ENCODE measurements around the gene PRR5L.

PRR5L gene

DNA sequence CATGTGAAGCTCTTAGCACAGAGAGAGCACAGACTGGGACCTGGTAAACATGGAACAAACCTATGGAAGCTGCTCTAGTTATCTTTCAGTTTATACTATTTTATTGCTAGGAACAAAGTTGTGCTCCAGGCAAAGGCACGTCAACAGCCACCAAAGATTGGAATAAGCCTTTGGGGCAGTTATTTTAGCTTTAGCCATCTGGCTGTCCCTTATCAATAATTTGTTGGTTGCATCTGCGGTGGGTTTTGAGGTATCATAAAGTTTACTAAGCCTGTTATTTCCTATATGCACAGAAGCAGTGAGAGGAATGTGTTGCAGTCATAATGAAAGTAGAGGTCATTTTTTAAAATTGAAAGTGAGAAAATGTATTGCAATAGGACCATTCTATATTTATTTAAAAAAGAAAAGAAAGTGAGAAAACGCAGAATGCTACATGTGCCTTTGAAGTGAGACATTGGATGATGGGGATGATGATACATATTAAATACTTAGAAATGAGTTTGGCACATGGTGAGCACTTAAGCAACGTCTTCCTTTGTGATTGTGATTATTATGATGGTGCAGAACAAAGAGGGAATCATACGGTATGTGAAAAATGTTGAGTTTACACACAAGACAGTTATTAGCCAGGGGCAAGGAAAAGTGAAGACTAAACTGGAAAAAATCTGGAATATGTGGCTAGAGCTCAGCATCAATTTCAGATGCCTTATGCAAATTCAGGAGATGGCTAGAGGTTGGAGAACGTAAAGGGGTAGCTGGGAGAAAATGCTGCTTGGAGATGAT is 58.3 kb downstream of the PRR5L start:
- TF ChIP-seq, protein P1, sequence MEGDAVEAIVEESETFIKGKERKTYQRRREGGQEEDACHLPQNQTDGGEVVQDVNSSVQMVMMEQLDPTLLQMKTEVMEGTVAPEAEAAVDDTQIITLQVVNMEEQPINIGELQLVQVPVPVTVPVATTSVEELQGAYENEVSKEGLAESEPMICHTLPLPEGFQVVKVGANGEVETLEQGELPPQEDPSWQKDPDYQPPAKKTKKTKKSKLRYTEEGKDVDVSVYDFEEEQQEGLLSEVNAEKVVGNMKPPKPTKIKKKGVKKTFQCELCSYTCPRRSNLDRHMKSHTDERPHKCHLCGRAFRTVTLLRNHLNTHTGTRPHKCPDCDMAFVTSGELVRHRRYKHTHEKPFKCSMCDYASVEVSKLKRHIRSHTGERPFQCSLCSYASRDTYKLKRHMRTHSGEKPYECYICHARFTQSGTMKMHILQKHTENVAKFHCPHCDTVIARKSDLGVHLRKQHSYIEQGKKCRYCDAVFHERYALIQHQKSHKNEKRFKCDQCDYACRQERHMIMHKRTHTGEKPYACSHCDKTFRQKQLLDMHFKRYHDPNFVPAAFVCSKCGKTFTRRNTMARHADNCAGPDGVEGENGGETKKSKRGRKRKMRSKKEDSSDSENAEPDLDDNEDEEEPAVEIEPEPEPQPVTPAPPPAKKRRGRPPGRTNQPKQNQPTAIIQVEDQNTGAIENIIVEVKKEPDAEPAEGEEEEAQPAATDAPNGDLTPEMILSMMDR (IDR thresholded peaks at IDR 0.05; ENCODE audit: control insufficient read depth, extremely low read depth, insufficient read depth), result no peak
- DNase-seq (ENCODE audit: low read depth), result no peak
- no peak overlapping the region for H3K4me3 ChIP-seq (ENCODE audit: low read depth, low read length)

DNA sequence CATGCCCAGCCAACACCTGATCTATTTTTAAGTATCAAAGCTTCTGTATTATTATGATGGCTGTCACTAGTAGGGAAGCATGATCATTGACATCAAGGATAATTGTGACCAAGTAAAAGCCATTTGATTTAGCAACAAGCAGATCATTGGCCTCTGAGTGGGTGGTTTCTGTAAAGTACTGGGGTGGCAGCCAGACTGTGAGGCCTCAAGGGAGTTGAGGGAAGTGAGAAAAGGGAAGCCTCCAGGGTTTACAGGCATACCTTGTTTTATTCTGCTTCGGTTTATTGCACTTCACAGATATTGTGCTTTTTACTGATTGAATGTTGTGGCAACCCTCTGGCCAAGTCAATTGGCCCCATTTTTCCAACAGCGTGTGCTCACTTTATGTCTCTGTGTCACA is 60.1 kb downstream of the PRR5L start:
- DNase-seq (ENCODE audit: low read depth), result no peak
- no peak overlapping the region for H3K4me3 ChIP-seq (ENCODE audit: low read depth, low read length)
- TF ChIP-seq, protein P1 (IDR thresholded peaks at IDR 0.05; ENCODE audit: control insufficient read depth, extremely low read depth, insufficient read depth), result no peak

- no peak for DNase-seq (ENCODE audit: low read depth)
- no peak overlapping the region for H3K4me3 ChIP-seq (ENCODE audit: low read depth, low read length)
- TF ChIP-seq, protein P1 (IDR thresholded peaks at IDR 0.05; ENCODE audit: control insufficient read depth, extremely low read depth, insufficient read depth), result no peak
Observed at GRCh38 chr11:36357831-36358230, 61.7 kb downstream of the PRR5L start.

GRCh38 chr11:36358436-36358835 is 62.3 kb downstream of the PRR5L start:
- no peak overlapping the region for H3K4me3 ChIP-seq (ENCODE audit: low read depth, low read length)
- TF ChIP-seq, protein P1 (IDR thresholded peaks at IDR 0.05; ENCODE audit: control insufficient read depth, extremely low read depth, insufficient read depth), result no peak
- DNase-seq (ENCODE audit: low read depth), result no peak

DNA sequence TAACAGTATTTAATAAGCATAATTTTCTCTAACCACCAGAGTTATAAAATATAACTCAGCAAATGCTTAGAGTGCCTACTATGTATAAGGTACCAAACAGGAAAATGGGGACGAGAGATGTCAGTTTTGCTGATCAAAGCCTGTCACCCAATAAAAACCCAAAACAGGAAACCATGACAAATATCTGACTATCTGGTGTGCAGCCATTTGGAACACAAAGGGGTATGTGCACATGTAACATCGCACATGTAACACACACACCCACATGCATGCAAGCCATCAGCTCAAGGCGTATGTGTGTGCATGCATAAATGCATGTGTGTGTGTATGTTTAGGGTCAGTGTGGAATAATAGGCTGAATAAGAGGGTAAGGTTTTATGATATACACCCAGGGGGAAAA is 64.2 kb downstream of the PRR5L start:
- TF ChIP-seq, protein P1 (IDR thresholded peaks at IDR 0.05; ENCODE audit: control insufficient read depth, extremely low read depth, insufficient read depth), result no peak
- no peak overlapping the region for H3K4me3 ChIP-seq (ENCODE audit: low read depth, low read length)
- DNase-seq (ENCODE audit: low read depth), result no peak

- TF ChIP-seq, protein P1 (IDR thresholded peaks at IDR 0.05; ENCODE audit: control insufficient read depth, extremely low read depth, insufficient read depth), result no peak
- no peak for DNase-seq (ENCODE audit: low read depth)
- no peak overlapping the region for H3K4me3 ChIP-seq (ENCODE audit: low read depth, low read length)
Observed at GRCh38 chr11:36360826-36361415, 64.8 kb downstream of the PRR5L start.
